Middle frontal gyrus (tissue), 1 donor: ENCODE data around the gene CYB5D1.
"Not testable (repeated sequence)": the region's sequence is repeated elsewhere in the genome, so short reads cannot be mapped to it uniquely, and the experiment has no call there.

Experiments
- DNase-seq: peaks from one replicate; pipeline ENCODE4 v3.0.0-alpha.2; 2015; ENCODE audit warnings: low spot score; ENCODE audit errors: extremely low spot score

The CYB5D1 gene

DNA sequence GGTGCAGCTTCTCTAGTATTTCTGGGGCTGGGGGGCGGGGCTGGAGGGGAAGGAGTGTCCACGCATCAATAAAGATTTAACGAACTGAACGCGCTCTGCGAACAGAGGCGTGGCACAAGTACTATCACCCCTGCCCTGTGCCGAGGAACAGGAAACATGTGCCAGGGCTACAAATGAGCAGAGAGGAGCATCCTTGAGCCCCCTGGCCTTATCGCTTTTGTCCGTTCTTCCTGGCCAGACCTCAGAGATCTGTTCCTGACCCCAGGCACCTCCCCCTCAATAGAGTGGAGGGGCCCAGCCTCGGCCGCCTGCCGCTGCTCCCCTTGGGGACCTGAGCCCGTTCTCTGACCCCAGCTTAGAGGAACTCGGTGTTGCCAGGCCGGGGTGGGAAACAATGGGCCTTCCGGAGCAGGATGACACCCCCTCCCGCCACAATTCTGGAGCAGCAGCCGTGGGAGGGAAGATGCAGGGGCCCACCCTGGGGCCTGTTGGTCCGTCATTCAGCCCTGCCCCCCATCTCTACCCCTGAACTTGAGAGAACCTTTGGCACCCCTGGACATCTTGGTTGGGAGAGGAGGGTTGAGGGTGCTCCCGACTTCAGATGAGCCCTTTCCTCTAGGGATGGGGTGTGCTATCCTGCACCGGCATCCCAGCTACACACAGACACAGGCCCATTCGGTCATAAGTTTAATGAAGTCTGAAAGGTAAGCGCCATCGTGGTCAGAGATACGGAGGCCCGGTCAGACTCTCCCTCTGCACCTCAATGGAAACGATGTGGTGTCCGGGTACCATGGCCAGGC is 1.6 kb upstream of the CYB5D1 start:
- DNase-seq: no peak

DNA sequence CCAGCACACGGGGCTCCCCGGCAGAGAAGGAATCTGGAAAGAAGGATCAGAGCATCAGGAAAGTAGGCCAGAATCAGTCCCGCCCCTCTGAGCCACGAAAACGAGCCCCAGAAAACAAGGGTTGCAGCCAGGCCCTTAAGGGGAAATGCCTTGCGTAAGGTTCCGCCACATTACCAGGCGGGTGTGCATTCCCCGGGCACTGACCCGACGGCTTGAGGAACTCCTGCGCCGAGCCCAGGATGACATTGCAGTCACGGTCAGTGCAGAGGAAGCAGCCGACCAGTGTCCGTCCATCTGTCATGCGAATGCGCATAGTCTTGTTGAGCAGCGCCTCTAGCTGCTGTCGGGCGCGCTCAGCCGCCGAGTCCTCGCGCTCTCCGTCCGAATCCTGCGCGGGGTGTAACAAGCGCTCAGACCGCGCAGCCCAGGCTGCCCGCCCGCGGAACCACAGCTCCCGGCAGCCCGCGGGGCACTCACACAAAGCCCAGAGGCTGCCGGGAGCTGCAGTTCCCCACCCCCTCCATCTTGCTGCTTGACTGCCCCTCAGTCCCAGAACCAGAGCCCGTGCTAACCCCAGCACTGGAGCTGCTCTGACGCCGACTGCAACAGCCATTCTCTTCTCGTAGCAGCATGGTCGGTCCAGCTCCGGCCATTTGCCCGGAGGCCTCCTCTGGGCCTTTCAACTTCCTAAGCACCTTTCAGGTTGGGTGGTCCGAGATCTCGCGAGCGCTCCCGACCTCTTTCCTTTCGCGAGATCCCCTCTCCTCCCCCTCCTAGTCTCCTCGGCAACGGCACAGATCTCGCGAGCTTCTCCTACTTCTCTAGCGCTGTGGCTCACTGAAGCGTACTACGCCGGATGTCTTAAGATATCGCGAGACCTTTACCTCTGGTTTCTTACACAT is 741 bp upstream of the CYB5D1 start, which contains the start of gene NAA38:
NAA38 (minus strand) TSS at position 749 of the 902 bp plus-strand sequence; CDS start at position 653, 96 bp downstream.
- peak; percentile 97 for DNase-seq

DNA sequence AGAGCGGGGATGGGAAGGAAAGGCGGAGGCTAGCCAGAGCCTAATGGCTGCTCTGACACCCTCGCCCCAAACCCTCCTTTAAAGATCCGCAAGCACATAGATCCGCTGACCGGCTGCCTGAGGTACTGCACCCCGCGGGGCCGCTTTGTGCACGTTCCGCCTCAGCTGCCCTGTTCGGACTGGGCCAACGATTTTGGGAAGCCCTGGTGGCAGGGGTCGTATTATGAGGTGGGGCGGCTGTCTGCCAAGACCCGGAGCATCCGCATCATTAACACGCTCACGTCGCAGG is 663 bp downstream of the CYB5D1 start:
- no peak for DNase-seq

DNA sequence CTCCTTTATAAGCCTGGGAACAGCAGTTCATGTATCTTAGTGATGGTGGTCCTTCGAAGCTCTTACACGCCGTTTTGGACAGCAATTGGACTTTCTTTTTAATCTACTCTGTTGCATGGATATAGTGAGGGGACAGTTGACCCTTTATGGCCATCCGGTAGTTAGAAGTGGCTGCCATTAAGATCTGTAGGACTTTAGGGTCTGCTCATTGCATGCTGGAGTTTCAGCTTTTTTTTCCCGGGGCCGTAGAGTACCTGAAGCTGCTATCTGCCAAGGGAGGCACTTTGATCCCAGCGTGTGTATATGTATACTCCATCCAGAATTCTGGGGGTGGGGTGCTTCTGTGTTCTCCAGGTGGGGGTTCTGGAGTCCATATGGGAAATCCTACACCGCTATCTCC is 1.2 kb downstream of the CYB5D1 start:
- DNase-seq: no peak

DNA sequence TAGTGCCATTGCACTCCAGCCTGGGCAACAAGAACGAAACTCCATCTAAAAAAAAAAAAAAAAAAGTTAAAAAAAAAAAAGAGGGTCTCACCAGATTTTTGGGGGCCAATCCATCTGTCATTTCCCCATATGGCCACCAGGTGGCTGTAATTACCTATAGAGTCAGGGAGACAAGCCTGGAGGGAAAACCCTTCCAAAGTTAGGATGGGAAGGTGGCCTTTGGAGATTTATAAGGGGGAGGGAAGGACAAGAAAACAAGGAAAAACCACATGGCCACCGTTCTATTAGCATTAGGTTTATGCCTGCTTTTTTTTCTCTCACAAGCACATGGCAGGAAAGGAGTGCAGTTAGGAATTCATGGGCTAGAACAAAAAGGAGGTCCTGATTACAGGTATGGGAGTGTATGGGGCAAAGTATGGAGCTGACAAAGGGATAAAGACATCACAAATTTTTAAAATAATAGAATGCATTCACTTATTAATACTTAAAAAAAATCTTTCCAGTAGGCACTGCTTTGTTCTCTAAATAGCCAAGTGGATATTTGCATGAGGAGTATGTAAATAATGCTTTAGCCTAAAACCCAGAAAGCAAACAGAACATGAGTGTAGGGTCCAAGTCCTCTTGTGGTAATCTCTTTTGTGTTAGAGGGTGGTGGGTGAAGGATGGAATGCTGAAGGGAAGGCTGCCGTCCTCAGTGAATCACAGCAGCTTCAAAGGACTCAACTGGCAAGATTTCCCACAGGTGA is 5.1 kb downstream of the CYB5D1 start:
- no peak for DNase-seq

DNA sequence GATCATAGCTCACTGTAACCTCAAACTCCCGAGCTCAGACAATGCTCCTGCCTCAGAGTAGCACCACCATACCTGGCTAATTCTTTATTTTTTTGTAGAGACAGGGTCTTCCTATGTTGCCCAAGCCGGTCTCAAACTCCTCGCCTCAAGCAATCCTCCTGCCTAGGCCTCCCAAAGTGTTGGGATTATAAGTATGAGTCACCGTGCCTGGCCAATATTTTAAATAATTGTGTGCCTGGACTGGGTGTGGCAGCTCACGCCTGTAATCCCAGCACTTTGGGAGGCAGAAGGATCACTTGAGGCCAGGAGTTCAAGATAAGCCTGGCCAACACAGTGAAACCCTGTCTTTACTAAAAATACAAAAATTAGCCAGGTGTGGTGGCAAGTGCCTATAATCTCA is 6.6 kb downstream of the CYB5D1 start:
- not testable (repeated sequence) for DNase-seq

DNA sequence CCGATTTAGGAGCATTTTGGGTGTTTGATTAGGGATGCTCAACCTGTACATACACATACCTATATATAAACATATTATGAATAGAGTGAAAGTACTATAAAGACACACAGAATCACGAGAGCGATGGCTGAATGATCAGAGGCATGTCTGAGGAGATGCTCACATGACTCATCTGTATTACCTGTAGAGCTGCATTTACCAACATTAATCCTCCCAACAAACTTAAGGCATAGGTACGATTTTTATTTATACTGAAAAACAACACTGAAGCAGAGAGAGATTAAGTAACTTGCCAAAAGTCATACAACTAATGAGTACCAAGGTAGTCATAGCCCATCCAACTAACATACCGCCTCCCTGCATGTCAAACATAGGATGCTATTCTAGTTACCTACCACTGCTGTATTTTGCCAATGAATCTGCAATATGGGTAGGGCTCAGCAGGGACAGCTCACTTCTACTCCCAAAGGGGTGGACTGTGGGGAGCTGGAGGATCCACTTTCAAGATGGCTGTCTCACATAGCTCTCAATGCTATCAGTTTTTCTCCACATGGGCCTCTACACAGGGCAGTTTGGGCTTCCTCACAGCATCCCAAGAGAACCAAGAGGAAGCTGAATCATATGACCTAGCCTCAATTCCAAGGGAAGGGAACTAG is 7.3 kb downstream of the CYB5D1 start:
- no peak for DNase-seq

DNA sequence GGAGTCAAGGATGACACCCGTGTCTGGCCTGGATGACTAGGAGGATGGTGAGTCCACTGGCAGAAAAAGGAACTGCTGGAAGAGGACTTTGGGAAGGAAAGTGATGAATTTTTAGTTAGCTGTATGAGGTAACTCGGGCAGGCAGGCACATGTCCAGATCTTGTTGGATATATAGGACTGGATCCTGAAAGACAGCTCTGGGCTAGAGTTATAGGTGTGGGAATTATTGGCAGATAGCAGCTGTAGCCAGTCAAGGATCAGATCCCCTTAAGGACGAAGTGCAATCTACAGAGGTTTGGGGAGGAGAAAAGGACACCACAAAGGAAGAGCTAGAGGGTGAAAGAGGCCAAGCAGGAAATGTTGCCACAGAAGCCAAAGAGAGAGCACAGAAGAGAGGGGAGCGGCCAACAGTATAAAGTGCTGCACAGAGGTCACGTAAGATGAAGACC is 10.1 kb downstream of the CYB5D1 start:
- no peak for DNase-seq

DNA sequence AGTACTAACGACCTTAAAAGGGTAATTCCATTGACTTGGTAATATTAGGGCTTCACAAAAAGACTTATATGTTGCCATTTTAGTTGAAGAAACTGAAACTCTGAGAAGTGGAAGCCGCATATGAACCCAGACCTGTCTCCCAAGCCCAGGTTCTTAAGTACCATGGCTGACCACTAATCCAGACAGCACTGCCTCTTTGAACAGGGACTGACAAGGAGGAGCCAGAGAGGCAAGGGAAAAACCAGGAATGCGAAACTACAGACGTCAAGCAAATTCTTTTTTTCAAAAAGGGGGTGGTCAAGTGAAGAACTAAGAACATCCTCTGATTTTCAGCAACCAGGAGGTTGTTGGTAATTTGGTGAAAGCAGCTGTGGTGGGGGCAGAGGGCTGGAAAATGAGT is 15.2 kb downstream of the CYB5D1 start:
- no peak for DNase-seq

DNA sequence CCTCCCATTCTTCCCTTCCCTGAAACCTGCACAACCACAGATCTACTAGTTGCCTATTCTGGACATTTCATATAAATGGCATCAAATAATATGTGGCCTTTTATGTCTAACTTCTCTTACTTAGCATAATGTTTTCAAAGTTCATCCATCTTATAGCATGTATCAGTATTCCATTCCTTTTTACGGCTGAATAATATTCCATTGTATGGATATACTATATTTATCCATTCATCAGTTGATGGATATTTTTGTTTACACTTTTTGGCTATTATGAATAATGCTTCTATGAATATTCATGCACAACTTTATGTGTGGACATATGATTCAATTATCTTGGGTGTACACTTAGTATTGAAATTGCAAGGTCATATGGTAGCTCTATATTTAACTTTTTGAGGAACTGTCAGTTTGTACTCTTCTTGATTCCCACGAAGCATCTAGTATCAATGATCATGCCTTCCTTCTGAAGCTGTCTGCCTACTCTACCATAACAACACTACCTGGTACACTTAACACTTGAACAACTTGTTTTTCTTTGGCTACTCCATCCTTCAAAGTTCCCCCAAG is 18.1 kb downstream of the CYB5D1 start:
- no peak for DNase-seq

DNA sequence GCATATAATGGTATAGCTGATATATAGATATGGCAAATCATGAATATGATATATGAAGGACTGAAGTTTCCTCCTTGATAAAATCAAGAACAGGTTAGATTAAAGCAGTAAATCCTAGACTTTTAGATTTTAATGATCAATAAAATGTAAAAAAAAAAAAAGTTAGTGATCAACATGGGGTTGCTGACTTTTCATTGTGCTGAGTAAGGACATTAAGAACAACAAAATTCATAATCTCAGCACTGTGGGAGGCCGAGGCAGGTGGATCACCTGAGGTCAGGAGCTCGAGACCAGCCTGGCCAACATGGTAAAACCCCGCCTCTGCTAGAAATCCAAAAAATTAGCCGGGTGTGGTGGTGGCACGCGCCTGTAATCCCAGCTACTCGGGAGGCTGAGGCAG is 20.4 kb downstream of the CYB5D1 start:
- no peak for DNase-seq

DNA sequence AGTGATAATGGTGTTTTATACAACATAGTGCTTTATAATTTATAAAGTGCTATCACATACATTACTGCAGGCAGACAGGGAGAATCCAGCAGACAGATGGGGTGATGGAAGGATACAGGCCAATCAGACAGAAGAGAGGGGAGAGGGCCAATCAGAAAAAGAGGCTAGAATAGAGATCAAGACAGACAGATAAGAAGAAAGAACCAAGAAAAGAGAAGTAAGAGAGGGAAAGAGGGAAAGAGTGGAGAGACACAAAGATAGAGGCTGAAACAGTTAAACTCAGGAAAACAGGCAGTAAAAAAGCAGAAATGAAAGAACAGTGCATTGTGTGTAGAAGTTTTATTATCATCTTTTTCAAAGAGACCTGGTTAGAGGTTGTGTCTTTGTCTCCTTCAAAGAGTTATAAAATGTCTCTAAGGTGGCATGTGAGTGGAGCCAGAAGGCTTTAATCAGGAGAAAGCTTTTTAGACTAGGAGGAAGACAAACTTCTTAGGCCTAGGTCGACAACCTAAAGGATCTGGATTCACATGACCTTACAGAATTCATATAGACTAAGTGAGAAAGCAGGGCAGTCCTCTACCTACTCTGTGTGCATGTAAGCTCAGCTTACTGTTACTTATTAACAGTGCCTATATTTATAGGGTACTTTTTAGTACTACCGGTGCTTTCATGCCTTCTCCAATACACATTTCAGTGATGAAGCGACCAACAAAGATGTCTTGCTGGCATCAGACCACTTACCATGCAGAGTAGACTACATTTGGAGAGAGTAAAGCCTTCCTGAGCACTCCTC is 22.5 kb downstream of the CYB5D1 start:
- no peak for DNase-seq

DNA sequence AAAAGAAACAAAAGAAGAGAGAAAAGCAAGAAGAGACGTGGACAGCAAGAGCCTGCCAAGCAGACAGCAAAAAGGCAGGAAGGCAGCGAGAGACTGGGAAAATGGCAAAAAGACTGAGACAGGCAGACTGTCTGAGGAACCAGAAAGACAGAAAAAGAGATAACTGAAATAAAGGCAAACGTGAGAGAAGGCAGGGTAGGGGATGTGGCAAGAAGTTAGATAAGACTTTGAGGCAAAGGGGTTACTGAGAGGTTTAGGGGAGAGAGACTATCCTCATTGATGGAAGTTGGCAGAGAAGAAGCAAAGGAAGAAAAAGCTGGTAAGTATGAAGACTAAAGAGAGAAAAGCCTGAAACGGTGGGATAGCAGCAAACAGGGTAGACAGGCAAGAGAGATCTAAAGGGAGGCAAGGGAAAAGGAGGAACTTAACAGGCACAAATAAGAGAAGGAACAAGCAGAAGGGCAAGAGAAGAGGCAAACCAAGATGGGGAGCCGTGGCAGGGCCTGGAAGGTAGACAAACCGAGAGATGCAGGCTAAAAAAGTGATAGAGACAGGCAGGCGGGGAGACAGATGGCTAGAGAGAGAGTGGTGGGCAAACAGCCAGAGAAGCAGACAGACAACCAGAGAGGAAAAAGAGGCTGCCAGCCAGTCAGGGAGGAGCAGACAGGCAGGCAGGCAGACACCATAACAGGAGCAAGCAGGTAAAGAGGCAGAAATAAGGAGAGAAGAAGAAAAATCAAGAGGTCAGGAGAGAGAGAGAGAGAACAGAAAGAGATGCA is 23.7 kb downstream of the CYB5D1 start:
- DNase-seq: no peak

DNA sequence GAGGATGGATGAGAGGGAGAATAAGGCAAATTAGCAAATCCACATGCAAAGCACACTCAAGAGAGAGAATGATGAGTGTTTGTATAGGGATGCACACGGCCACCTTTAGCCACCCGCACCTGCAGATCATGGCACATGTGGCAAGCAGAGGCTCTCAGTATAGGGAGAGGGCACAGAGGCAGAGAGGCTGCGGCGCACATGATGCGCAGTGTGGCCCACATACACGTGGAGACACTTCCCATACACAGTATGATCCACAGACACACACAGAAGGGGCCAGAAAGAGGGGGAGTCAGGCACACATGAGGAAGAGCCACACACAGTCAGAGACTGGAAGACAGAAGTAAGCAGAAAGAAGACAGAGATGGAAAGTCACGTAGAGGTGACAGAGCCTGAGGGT is 24.3 kb downstream of the CYB5D1 start:
- no peak for DNase-seq

DNA sequence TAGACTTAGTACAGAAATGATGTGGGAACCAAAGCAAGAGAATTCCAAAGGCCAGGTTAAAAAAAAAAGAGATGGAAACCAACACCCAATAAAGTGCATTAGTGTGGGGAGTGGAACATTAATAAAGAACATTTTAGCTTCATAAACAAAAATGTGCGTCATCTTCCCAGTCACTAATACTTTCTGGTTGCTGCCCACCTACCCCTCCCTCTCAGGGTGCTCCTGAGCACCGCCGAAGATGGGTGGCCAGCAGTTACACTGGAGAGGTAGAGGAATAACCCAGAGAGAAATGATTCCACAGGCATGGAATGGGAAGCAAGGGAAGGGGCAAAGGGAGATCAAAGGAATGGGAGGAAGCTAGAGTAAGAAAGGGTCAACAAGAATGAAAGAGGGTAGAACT is 24.8 kb downstream of the CYB5D1 start:
- no peak for DNase-seq

DNA sequence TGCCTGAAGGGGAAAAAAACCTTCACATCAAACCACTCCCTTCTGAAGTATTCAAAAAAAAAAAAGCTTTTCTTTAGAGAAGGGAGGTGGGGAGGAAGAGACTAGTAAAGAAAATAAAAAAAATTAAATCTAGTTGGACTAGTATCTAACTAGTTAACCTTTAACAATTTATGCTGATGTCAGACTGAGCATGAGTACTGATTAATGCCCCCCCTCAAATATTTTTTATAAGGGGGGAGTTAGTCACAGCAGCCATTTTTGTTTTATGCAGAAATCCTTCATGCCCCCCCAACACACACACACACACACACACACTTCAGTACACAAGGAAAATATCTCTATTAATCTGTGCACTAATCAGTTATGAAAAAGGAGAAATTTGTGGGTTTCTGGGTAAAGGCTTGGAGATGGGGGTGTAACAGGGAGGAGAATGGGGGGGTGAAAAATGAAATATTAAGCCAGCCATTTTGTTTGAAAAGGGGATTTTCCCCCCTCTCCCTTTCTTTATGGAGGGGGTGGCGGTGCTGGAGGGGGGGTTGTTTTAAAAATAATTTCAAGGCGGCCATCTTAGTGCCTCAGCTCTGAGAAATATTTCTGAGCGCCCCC is 26.1 kb downstream of the CYB5D1 start:
- DNase-seq: no peak

DNA sequence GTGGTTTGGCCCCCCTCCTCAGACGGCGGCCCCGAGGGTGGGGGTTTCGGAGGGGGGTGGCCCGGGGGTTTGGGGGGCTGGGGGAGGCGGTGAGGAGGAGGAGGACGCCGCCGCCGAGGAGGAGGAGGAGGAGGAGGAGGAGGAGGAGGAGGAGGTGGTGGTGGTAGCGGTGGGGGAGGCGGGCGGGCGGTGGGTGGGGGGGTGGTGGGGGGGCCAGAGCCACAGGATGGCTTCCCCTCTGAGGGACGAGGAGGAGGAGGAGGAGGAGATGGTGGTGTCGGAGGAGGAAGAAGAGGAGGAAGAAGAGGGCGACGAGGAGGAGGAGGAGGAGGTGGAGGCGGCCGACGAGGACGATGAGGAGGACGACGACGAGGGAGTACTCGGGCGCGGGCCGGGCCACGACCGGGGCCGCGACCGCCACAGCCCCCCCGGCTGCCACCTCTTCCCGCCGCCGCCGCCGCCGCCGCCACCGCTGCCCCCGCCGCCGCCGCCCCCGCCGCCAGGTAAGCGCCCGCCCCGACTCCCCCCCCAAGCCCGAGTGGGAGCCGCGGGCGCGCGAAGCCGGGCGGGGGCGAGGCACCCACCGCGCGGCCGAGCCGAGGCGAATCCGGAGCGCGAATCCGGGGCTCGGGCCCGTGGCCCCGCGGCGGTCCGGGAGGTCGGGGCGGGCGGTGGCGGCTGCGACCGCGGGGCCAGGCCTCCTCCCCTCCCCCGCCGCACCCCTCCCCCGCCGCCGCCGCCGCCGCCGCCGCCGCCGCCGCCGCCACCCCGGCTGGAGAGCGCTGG is 27.0 kb downstream of the CYB5D1 start:
- no peak for DNase-seq
